Mucosa of gallbladder (tissue), 1 donor: ENCODE results near the gene HRH1. TPM values are rescaled to one million over a fixed set of nuclear protein-coding genes. Genes with fewer than 3 reads are reported as not detected.
"Not testable (repeated sequence)": the region's sequence is repeated elsewhere in the genome, so short reads cannot be mapped to it uniquely, and the experiment has no call there.

Experiments used
- DNase-seq: peaks from one replicate; pipeline ENCODE4 v3.0.0-alpha.2; 2020; ENCODE audit warnings: low spot score
- total RNA-seq: library from RNA; stranded (reverse); gene quantifications from one replicate; pipeline ENCODE4 v1.2.1, GENCODE V29; 2021
- donor health status: DM: no; HTN: no; CAD: no.

HRH1 gene, protein sequence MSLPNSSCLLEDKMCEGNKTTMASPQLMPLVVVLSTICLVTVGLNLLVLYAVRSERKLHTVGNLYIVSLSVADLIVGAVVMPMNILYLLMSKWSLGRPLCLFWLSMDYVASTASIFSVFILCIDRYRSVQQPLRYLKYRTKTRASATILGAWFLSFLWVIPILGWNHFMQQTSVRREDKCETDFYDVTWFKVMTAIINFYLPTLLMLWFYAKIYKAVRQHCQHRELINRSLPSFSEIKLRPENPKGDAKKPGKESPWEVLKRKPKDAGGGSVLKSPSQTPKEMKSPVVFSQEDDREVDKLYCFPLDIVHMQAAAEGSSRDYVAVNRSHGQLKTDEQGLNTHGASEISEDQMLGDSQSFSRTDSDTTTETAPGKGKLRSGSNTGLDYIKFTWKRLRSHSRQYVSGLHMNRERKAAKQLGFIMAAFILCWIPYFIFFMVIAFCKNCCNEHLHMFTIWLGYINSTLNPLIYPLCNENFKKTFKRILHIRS
- 5.6 TPM for total RNA-seq

DNA sequence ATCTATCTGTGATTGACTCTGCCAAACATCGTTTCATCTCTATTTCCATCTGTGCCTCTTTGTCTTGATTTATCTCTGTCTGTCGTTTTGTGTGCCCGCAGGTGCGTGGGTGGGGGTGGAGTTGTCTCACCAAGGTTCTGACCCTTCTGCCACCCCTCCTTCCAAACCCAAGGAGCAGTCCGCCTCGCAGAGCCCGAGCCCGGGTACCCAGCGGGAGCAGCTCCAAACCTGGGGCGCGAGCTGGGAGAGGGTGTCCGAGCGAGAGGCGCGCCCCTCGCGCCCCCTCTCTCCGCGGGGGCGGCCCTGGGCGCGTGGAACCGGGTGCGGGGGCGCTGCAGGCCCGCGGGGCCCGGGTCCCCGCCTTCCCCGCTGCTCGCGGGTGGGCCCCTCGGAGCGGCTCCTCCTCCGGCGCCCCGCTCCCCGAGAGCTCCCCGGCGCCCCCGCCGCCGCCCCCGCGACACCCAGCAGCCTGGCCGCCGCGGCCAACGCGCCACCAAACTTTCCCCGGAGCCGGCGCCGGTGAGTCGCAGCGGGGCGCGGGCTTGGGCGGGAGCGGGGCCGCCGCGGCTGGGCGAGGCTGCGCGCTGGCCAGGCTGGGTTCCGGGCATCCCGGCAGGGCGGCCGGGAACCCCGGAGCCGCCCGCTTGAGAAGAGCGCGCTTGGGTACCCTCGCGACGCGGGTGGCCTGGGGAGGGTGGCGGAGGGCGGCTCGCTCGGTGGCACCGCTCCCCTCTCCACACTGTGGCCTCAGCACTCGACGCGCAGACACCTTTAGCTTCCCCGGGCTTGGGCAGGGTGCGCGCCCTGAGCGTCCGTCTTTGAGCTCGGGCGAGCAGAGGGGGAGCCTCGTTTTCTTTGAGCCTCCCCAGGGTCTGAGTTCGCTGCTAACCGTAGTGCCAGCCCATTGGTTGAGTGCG, at the start of gene HRH1:
Gene HRH1, plus strand, starts transcription at position 458 of the 917 bp plus-strand sequence. CDS start 104,545 bp downstream, outside the sequence.
- no peak for DNase-seq

DNA sequence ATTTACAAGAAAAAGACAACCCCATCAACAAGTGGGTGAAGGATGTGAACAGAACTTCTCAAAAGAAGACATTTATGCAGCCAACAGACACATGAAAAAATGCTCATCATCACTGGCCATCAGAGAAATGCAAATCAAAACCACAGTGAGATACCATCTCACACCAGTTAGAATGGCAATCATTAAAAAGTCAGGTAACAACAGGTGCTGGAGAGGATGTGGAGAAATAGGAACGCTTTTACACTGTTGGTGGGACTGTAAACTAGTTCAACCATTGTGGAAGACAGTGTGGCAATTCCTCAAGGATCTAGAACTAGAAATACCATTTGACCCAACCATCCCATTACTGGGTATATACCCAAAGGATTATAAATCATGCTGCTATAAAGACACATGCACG, 41.0 kb upstream of the HRH1 start:
- not testable (repeated sequence) for DNase-seq

DNA sequence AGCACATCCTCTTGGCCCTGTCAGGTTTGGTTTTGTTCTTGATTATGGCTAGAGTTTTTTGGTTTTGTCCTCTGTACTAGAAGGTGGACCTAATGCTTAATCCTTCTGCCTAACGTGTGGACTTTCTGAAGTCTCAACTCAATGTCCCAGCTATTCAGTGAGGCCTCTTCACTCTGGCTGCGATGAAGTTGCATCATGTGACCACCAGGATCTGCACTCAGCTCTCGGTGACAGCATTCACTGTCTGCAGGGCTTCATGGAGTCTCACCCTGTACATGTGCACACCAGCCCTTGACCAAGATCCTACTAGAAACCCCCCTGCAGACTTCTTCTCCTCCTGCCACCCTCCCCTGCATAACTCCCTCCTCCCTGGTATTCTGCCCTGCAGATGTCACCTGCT, 38.7 kb upstream of the HRH1 start:
- DNase-seq: no peak

DNA sequence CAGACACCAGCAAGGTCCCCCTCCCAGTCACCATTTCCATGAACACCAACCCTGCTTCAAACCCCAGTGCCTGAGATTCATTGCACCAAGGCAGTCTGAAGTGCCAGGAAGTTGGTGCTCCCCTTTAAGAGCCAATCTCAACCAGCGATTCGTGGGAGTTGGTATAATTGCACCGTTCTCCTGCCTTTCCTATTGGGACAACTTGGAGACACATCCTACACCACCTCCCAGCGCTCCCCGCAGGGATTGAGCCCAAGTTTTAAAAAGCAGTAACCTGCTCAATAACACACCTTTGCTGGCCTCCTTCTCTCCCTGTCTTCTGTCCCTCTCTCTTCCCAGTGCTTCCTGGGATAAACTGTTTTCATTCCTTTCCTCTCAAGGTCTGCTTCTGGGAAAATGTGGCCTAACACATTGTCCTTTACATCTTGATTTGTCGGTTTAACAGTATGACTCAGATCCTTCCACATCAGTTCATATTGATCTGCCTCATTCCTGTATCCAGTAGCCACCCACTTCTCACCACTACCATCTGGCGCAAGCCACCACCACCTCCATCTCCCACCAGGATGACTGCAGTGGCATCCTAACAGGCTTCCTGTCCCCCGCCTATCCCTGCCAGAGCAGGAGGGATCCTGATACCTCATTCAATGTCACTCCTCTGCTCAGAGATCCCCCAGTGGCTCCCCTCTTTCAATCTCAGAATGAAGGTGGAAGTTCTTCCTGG, 37.8 kb upstream of the HRH1 start:
- no peak for DNase-seq

DNA sequence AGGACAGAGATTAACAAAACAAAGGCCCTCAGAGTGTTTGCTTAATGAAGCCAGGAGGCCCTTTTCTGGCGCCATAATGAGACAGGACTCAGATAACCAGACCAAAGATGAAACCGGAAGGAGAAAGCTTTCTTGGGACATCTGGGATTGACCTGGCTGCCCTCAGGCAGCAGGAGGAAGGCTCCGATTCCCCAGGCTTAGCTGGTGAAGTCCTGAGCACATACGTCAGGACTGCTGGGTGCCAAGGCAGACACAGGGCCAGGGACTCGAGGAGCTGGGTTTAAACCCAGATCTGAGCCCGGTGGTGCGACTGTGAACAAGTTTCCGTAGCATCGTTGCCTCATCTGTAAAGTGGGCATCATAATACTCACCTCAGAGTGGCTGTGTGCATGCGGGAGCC, 36.7 kb upstream of the HRH1 start:
- no peak for DNase-seq

DNA sequence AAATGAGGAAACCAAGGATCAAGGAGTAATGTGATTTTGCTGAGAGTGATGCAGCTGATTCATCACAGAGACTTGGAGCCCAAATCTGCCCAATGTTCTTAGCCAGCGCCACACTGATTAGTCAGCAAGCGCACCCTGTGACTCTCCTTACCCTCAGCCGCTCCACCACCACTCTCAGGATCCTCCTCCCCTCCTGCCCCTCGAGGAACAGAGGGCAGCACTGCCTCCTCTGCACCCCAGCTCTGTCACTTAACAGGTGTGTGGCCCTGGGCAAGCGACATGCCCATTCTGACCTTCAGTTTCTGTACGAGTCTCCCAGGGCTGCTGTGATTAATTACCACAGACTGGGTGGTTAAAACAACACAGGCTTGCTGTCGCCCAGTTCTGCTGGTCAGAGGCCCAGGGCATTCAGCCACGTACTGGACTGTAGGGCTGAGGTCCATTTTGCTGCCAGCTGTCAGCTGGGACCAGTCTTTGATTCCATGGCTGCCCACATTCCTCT, 36.1 kb upstream of the HRH1 start:
- DNase-seq: no peak

DNA sequence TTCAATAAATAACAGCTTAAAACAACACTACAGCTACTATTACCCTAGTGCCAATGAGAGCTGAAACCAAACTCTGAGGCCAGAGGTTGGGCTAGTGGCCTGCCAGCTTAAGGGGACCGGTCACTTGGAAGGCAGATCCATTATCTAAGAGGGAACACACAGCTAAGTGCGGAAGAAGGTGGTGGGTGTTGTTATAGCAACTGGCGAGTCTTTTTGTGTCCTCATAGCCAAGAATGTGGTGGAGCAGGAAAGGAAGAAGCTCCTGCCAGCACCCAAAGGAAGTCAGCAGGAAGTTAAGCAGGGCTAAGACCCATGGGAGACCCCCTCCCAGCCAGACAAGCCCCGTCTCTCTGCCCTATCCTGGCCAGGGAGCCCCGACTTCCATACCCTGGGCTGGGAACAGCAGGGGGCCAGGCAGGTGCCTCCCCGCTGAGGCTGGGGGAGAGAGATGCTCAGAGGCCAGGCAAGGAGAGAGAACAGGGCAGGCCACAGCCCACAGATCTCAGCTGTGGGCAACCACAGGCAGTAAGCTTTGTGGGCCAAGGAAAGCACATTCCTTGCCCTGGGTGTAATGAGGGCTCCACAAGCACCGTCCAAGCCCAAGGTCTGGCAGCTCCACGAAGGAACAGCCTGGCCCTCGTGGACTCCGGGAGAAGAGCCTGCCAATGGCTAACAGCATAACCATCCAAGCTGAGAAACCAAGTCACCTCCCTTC, 34.0 kb upstream of the HRH1 start:
- no peak for DNase-seq

DNA sequence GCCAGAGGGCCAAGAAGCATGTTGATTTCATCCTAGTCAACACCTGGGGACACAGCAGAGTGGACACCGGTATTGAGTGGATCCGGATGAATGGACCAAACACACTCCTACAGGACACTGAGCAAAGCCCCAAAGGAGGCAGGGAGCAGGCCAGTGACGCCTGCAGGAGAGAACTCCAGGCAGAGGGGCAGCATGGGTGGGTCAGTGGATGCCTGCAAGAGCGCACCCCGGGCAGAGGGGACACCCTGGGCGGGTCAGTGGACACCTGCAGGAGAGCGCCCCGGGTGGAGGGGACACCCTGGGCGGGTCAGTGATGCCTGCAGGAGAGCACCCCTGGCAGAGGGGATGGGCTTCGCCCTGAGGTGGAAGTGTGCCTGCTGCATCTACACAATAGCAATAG, 27.6 kb upstream of the HRH1 start:
- DNase-seq: no peak

DNA sequence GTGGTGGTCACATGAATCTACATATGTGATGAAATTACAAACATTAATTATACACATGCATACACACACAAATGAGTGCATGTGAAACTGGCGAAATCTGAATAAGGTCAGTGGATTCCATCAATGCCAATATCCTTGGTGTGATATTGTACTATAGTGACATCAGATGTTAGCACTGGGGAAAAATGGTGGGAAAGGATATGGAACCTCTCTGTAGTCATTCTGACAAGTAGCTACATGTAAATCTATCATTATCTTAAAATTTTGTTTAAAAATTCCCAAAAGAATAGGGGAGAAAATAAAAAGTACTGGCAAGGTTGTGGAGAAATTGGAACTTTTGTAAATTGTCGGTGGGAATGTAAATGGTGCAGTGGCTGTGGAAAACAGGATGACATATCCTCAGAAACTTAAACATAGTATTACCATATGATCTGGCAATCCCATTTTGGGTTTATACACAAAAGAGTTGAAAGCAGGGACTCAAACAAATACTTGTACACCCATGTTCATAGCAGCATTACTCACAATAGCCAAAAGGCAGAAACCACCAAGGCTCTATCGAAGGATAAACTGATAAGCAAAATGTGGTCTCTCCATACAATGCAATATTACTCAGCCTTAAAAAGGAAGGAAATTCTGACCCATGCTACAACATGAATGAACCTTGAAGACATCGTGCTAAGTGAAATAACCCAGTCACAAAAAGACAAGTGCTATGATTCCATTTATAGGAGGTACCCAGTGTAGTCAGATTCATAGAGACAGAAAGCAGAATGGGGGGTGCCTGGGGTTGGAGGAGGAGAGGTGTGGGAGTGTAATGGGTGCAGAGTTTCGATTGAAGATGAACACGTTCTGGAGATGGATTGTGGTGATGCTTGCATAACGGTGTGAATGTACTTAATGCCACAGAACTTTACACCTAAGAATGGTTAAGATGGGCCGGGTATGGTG, 25.3 kb upstream of the HRH1 start:
- no peak for DNase-seq

DNA sequence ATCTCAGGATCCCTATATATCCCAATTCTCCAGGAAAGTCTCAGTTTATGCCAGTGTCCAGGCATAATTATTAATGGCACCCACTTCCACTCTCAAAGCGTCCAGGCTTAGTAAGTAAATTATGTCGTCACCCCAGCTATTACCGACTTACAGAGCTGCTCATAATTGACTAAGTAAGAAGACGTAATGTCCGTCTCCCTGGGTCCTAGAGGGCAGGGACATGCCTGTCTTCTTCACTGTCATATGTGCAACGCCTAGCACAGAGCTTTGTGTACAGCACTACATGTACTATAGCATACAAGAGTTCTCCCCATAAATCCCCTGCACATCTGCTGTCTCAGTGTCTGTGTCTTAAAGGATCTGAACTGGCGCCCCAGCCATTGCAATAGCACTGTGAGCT, 23.9 kb upstream of the HRH1 start:
- DNase-seq: no peak

DNA sequence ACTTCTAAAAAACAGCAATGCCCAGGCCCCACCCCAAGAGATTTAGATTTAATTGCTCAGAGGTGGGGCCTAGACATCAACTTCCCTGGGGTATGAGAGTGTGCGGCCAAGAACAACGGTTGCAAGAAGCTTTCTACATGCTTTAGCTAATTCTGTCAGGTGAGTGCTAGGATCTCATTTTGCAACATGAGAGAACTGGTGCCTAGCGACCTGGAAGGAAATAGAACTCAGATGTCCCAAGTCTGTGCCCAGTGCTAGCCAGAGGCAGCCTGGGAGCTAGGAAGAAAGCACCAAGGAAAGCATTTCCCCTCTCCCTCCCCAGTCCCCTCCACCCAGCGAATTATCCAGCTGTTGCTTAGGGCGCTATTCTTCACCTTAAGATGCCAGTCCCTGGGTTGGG, 22.9 kb upstream of the HRH1 start:
- DNase-seq: no peak

DNA sequence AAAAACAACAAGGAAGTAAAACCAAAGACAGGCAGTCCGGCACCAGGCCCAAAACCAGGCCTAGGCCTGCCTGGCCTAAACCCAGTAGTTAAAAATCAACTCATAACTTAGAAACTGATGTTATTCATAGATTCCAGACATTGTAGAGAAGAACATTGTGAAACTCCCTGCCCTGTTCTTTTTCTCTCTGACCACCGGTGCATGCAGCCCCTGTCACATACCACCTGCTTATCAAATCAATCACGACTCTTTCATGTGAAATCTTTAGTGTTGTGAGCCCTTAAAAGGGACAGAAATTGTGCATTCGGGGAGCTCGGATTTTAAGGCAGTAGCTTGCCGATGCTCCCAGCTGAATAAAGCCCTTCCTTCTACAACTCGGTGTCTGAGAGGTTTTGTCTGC, 22.4 kb upstream of the HRH1 start:
- not testable (repeated sequence) for DNase-seq

DNA sequence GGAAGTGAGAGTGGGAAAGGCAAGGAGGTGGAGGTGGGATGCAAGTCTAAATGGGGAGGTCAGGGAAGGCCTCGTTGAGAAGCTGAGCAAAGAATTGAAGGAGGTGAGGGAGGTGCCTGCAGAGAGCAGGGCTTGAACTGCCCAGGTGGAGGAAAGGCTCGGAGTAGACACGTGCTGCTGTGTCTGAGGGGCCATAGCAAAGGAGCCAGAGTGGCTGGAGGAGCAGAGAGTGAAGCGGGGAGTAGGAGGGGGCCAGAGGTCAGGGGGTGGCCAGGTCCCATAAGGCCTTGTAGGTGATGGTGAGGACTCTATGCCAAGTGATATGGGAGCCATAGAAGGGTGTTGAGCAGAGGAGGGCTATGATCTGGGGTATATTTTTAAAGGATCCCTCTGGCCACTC, 21.4 kb upstream of the HRH1 start:
- DNase-seq: no peak

DNA sequence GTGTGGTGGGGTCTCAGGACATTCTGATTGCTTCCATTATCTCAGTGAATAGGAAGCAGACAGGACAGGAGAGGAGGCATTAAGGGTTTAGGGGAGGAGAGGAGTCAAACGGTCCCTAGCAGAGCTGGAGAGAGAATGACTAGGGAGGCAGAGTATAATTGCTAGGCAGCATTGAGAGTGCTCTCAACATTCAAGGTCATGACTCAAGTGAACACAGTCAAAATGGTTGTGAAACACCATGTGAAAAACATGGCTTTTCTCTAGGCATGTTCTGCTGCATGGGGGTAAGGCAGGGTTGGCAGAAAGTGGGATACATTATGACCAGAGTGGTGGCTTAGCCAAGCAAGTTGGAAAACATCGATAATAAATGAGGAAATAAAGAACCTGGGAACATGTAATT, 19.5 kb upstream of the HRH1 start:
- no peak for DNase-seq

DNA sequence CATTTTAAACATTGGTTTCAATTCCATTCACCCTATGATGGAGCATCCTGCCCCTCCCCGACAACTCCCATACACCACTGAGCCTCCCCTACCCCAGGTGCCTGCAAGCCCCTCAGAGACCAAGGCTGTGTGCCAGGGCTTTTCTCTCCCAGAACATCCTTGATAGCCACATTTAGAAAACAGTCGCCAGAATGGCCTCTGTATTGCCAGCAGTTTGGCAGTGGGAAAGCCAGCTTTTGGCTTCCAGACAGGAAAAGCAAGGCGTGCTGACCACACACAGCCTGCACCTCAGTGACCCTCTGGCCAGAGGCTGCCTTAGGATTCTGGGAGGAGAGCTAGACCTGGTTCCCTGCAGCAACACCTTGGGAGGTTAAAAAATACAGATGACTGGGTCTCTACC, 18.2 kb upstream of the HRH1 start:
- DNase-seq: no peak

DNA sequence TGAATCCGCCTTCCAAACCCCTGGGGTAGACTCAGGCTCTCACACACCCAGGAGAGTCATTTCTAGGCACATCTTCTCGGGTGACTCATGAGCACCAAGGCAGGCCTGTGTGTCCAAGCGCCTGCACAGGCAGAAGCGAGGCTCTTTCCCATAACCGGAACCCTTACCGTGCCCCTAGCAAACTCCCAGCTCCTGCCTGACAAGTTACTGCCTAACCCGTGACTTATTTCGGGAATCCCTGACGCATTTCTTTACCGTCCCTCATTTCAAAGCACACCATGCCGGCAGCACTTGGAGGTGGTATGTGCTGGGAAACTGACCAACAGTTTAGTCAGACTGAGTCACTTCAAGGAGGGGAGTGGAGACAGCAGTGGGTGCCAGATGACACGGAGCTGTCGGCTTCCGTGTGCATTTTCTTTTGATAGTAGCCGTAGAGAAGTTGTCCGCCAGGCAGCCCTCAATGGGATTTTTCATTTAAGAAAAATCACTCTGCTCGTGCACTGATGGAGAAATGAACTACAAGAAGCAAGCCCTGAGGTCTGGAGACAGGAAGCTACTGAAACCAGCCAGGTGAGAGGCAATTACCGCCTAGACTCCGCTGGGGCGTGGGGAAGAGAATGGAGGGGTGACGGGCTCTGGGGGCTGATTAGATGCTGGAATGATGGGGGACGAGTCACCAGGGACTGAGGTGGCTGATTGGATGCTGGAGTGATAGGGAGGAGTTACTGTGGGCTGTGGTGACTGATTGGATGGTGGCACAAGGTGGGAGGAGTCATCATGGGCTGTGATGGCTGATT, 17.3 kb upstream of the HRH1 start:
- peak; percentile 28 for DNase-seq

DNA sequence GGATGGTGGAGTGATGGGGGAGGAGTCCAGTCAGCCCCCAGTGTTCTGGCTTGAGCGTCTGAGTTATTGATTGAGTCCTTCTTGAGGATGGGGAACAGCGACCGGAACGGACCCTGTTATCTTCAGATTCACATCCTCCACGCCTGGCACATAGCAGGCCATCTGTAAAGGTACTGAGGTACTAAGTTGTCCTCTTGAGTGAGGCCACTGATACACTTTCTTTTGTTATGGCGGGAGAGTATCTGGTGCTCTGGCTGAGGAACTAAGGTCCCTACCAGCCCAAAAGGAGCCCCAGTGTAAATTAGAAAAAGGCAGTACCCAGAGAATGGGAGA, 16.7 kb upstream of the HRH1 start:
- DNase-seq: no peak

DNA sequence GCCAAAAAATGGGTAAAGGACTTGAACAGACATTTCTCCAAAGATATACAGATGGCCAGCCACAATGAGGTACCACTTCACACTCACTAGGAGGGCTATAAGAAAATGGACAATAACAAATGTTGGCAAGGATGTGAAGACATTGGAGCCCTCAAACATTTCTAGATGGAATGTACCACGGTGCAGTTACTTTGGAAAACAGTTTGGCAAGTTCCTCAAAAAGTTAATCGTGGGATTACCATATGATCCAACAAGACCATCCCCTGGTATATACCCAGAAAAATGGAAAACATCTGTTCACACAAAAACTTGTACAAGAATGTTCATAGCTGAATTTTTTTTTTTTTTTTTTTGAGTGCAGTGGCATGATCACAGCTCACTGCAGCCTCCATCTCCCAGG, 15.9 kb upstream of the HRH1 start:
- DNase-seq: no peak

DNA sequence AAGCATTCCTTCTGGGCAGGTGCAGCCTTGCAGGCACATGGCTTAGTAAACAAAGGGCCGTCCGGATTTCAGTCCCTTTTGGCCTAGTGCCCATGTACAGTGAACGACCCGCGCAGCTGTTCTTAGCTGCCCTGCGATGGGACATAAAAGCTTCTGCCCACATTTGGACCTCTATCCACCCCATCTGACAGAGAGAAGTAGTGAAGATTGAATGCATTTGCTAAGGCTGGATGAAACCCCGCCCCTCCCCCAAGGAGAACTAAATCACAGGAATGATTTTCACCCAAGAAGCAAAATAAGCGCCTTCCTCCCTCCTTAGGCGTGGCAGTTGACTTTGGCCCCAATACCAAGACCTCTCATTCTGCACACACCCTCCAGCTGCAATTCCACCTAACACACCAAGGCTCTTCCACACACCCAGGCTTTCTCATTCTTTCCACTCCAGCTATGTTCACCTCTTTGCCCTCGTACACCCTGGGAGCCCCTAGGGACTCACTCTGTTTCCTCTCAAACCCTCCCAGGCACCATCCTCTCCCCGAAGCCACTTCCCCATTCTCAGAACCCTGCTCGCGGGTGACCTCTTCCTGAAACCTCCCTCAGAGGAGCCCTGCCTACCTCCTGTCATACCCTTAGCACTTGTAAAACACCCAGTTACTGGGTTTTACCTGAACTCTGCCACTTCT, 14.1 kb upstream of the HRH1 start:
- DNase-seq: no peak
